ENCODE data around the gene SELENON.

DNA sequence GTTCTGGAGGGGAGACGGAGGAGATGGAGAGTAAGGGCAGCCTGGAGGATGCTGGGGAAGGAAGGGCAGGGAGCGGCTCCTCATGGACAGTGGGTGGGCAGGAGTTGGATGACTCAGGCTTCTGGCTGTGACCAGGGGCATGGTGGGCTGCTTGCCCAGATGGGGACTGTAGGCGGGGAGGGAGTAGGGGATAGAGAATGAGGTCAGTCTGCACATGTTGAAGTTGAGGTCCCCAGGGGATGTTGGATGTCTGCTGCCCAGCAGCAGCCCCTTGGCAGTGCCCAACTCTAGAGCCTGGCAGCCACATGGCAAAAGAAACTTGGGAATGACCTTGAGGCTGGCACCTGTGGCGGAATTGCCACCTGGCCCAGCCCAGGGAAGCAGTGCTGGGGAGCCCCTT, 6.4 kb downstream of the SELENON start:
- no peak for TF ChIP-seq POLR2AphosphoS5 (IDR thresholded peaks at IDR 0.05; ENCODE audit: low read depth, low read length)
- TF ChIP-seq POLR2A (IDR thresholded peaks at IDR 0.05; ENCODE audit: low read depth, low read length): no peak

All from GM12892 (cell line).